SKM-1 treated with dmso at 0.1 percent for 144 hours (cell line): ENCODE data around the gene FKBP10.
A peak's percentile ranks its signal among the peaks of the same experiment; 100 is the strongest.
"Not testable (repeated sequence)": the region's sequence is repeated elsewhere in the genome, so short reads cannot be mapped to it uniquely, and the experiment has no call there.

Source experiments
- DNase-seq: peaks from one replicate; lab custom pipeline; 2025; ENCODE audit not compliant: unreplicated experiment; lab: John Stamatoyannopoulos, UW

The FKBP10 gene

DNA sequence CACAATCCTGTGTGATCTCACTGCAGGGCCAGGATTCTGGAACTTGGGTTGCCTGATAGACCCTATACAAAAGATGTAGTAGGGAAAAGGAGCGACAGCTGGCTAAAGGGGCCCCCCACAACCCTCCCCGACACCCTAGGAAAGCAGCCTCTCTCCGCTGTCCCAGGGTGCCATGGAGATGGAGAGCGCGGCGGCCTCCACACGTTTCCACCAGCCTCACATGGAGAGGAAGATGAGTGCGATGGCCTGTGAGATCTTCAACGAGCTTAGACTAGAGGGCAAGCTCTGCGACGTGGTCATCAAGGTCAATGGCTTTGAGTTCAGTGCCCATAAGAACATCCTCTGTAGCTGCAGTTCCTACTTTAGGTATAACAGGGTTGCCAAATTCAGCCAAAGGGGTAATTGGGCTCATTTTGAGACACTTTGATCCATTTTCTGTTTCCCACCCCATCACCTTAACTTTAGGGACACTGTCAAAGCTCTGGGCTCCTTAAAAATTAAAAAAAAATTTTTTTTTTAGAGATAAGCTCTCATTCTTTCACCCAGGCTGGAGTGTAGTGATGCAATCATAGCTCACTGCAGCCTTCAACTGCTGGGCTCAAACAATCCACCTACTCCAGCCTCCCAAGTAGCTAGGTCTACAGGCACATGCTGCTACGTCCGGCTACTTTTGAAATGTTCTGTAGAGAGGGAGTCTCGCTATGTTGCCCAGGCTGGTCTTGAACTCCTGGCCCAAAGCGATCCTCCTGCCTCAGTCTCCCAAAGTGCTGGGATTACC lies 25.1 kb downstream of the FKBP10 start, which contains the start of gene KLHL10:
Gene KLHL10 (plus strand): TSS at position 65 of the 778 bp plus-strand sequence. CDS start 108 bp downstream, at position 173.
- no peak for DNase-seq

DNA sequence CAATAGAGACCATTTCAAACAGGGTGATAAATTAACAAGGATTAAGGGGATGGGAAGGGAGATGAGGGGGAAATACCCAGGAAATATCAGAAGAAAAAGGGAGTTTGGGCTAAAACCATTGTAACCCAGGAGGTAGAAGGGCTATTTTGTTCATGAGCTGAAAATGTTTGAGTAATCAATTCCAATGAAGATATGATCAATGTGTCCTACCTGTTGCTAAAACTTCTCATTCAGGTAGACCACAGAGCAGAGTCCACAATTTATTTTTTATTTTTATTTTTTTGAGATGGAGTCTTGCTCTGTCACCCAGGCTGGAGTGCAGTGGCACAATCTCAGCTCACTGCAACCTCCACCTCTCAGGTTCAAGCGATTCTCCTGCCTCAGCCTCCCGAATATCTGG lies 26.6 kb downstream of the FKBP10 start:
- not testable (repeated sequence) for DNase-seq

DNA sequence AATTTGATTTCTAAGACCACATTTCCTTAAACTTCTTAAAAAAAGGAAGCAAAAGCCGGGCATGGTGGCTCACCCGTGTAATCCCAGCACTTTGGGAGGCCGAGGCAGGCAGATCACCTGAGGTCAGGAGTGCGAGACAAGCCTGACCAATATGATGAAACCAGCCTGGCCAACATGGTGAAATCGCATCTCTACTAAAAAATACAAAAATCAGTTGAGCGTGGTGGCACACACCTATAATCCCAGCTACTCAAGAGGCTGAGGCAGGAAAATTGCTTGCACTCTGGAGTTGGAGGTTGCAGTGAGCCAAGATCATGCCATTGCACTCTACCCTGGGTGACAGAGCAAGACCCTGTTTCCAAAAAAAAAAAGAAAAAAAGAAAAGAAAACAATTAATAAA lies 28.0 kb downstream of the FKBP10 start:
- DNase-seq = not testable (repeated sequence)

- DNase-seq = no peak
Observed at GRCh38 chr17:41844971-41845370, 32.2 kb downstream of the FKBP10 start.

DNA sequence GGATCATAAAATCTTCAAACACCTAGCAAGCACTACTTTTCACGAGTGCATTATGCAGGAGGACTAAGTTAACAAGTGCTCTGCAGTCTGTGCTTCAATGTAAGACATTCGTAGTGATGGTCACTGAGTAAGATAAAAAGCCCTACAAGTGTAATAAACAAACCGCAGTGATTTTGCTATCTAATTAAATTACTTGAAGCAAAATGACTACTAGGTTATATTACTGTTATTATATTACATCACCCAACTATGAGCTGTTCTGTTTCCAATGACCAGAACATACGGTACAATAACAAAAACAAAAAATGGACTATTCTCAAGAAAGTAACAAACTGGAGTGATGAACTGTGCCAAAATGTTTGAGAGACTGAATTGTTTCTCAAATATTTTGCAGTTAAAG lies 36.0 kb downstream of the FKBP10 start:
- DNase-seq = no peak

DNA sequence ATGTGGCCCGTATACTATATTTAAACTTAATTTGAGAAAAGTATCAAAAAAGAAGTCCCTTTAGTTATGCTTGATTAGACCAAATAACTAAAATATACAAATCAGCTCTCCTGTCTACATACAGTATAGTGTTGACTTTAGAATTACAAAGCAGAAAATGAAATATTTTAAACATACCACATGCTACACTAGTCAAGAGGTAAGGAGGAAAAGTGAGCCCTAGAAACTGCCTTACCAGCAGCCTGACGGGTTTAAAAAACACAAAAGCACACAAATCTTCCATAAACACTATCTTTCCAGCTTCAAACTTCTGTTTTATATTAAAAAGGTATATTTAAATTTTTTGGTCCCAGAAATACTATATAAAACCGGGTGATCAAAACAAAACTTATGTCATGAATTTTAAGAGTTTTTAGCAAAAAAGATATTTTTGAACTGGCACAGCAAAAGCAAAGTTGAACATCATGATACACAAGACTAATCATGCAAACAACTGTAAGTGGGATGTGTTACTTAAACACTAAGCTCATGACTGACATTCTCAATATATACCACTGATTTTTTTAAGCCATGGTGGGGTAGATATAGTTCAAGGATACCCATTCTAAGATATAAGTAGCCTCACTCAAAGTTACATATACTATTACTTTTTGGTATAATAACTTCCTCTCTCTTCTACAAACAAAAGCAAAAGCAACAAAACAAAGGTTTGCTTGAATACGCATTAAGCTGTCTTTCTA lies 36.6 kb downstream of the FKBP10 start:
- no peak for DNase-seq

DNA sequence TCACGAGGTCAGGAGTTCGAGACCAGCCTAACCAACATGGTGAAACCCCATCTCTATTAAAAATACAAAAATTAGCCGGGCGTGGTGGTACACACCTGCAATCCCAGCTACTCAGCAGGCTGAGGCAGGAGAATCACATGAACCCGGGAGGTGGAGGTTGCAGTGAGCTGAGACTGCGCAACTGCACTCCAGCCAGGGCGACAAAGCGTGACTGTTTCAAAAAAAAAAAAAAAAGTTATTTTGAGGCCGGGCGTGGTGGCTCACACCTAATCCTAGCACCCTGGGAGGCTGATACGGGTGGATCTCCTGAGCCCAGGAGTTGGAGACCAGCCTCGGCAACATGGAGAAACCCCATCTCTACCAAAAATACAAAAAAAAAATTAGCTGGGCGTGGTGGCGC lies 38.6 kb downstream of the FKBP10 start:
- DNase-seq = not testable (repeated sequence)

DNA sequence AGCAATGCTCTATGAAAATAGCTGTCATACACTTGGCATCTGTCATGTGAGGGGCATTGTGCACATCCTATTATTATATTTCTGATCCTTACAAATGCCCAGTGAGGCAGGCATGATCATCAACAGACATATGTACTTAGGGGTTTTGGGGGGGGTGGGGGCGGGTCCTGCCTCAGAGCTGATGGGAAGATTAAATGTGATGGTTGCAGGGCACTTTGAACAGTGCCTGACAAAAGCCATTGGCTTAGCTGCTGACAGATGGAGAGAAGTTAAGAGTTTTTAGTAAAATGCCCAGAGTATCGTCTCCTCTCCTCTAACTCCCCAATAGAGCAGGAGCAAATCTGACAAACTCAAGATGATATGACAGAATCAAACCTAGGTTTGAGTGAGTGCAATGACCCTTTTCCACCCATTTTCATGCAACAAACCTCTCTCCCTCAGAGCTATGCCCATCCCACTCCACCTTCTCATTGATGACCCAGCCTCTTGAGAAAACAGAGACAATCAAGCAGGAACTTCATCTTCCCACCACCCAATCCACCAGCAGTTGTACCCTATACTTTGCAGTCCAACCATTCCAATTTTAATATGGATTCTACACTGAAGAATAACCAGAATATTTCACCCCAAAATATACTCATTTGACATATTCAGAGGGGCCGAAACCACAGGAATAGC lies 47.6 kb downstream of the FKBP10 start:
- no peak for DNase-seq

GRCh38 chr17:41863074-41863848 lies 50.5 kb downstream of the FKBP10 start:
- no peak for DNase-seq

GRCh38 chr17:41864498-41864835 lies 51.7 kb downstream of the FKBP10 start:
- DNase-seq = no peak

DNA sequence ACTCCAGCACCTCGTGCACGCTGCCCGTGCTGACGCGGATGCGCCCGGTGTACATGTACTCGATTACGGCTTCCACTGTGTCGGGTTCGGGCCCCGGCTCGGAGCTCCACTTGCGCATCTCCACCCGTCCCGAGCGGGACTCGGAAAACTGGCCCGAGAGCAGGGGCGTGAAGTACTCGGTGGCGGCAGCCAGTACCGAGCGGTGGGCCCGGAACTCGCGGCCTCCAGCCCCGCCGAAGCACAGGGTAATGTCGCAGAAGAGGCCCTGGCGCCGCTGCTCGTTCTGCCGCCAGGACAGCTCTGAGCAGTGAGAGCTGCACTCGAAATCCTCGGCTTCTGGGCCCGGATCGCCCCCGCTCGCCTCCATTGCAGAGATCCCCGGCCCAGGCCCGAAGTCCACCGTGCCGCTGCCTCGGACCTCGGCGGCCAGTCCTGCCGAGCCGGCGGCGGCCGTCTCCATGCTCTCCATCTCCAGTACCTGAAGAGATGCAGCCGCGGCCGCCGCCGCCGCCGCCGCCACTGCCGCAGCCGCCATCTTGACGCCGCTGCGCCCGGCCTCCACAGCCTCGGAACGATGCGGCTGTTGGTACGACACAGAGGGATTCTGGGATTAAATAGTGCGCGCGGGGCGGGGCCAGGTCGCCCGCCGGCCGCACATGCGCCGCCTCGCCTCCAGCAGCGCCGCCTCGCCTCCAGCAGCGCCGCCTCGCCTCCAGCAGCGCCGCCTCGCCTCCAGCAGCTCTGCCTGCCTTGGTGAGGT lies 52.2 kb downstream of the FKBP10 start, which contains the start of gene KLHL11:
Gene KLHL11 (minus strand): TSS at position 588 of the 760 bp plus-strand sequence. CDS start 53 bp downstream, at position 535.
- peak; percentile 83 for DNase-seq

DNA sequence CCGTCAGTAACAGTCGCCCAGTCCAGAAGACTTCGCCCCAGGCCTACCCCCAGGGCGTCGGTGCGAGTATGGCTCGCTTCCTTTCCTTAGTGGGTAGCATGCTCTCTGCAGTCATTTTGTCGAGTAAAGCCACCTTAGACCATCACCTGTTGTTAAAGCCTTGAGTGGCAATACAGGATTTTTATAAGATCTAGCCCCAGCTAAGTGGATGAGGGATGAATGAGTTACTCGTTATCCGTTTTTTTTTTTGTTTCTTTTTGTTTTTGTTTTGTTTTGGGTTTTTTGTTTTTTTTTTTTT lies 52.7 kb downstream of the FKBP10 start:
- no peak for DNase-seq

DNA sequence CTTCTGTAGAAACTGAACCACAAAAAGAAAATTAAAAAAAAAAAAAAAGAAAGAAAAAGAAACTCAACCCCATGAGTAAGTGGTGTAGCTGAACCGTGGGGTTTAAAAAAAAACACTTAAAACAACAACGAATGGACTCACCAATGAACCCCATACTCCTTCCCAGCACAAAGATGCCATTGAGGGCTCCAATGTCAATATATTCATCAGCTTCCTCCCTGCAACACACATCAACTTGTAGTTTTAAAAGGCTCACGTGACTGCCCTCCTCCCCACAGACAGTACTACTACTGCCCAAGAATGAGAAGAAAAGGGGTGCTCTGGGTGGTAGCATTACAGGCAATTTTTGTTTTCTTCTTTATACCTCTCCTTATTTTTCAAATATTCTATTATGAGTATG lies 55.8 kb downstream of the FKBP10 start:
- DNase-seq = no peak

- no peak for DNase-seq
Observed at GRCh38 chr17:41869426-41869825, 56.6 kb downstream of the FKBP10 start.

- no peak for DNase-seq
Observed at GRCh38 chr17:41870097-41870496, 57.3 kb downstream of the FKBP10 start.

DNA sequence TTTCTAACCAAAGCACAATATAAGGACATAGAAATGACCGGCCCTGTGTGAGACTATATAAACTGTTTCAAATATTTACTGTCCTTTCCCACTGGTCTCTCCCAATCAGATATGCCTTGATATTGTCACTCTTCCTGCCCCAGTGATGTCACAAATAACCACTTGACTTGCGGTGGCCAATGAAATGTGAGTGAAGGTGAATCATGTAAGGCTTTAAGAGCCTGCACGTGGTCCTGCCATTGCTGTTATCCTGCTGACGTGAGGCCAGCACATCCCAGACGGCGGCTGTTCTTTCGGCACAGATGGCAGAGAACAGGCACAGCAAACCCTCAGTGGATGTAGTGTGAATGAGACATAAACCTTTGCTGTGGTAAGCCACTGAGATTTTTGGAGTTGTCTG lies 57.8 kb downstream of the FKBP10 start:
- DNase-seq = no peak

GRCh38 chr17:41871789-41872188 lies 59.0 kb downstream of the FKBP10 start:
- DNase-seq = no peak
